Caco-2 (cell line): ENCODE measurements around the gene TIFAB. TPM values are rescaled to one million over a fixed set of nuclear protein-coding genes. Genes with fewer than 3 reads are reported as not detected.
A peak's percentile ranks its signal among the peaks of the same experiment; 100 is the strongest.

Experiments used
- BruUV-seq: library from RNA; stranded (reverse); fragments of 400-500 nt; replicated peaks from 2 replicates; lab custom pipeline; 2021; lab: Mats Ljungman, UMichigan
- CTCF ChIA-PET: fragments of 300-600 bp; sonication (Branson Sonifier 250); formaldehyde crosslinking; loops from one replicate; lab custom pipeline; 2022; ENCODE audit warnings: antibody characterized with exemption; lab: Charles Lee
- POLR2A ChIA-PET: fragments of 300-600 bp; sonication (Branson Sonifier 250); formaldehyde crosslinking; loops from one replicate; lab custom pipeline; 2022; ENCODE audit warnings: antibody characterized with exemption; lab: Charles Lee
- DNase-seq, 2 experiments: peaks; one replicate each; pipeline versions ENCODE4 v3.0.0 to v3.0.0-alpha.2; 2020 to 2022
- H3K27me3 ChIP-seq: replicated peaks from 2 replicates; pipeline ENCODE4 v1.6.0; 2011; ENCODE audit warnings: low read length; ENCODE audit not compliant: control insufficient read depth, insufficient read depth
- H3K36me3 ChIP-seq: 2 replicates; pipeline ENCODE4 v1.5.1; 2011; ENCODE audit warnings: low read length; ENCODE audit not compliant: control insufficient read depth, insufficient read depth
- H3K4me1 ChIP-seq: fragments of 250-450 bp; sonication (Bioruptor Pico); 2 replicates; pipeline ENCODE4 v1.5.1; 2020; ENCODE audit warnings: mild to moderate bottlenecking
- H3K4me3 ChIP-seq: 2 replicates; pipeline ENCODE4 v1.5.1; 2011; ENCODE audit warnings: low read depth, mild to moderate bottlenecking, control low read depth, low read length
- H3K9me3 ChIP-seq: fragments of 250-450 bp; sonication (Bioruptor Pico); 2 replicates; pipeline ENCODE4 v1.5.1; 2020; ENCODE audit warnings: mild to moderate bottlenecking, moderate library complexity
- H3K27ac Mint-ChIP-seq: one replicate; pipeline ENCODE4 v1.8.0; 2022; ENCODE audit warnings: mixed read lengths; ENCODE audit not compliant: unreplicated experiment
- H3K27me3 Mint-ChIP-seq: one replicate; pipeline ENCODE4 v1.8.0; 2022; ENCODE audit warnings: mixed read lengths; ENCODE audit not compliant: insufficient read depth, unreplicated experiment
- H3K36me3 Mint-ChIP-seq: one replicate; pipeline ENCODE4 v1.8.0; 2022; ENCODE audit warnings: mild to moderate bottlenecking, mixed read lengths; ENCODE audit not compliant: insufficient read depth, unreplicated experiment
- H3K4me1 Mint-ChIP-seq: one replicate; pipeline ENCODE4 v1.8.0; 2022; ENCODE audit warnings: low read depth, mixed read lengths; ENCODE audit not compliant: unreplicated experiment
- H3K4me3 Mint-ChIP-seq: one replicate; pipeline ENCODE4 v1.8.0; 2022; ENCODE audit warnings: mild to moderate bottlenecking, moderate library complexity, mixed read lengths; ENCODE audit not compliant: unreplicated experiment
- H3K9me3 Mint-ChIP-seq: one replicate; pipeline ENCODE4 v1.8.0; 2022; ENCODE audit warnings: mixed read lengths; ENCODE audit not compliant: unreplicated experiment
- CTCF ChIP-seq, 2 experiments: fragments of 200-600 bp in 1 of 2; IDR thresholded peaks; 1 replicate in 1 of 2; 2 replicates in 1 of 2; pipeline versions ENCODE4 v1.5.1 to v1.8.0; 2011 to 2022; ENCODE audit warnings: antibody characterized with exemption in 1 of 2, control low read depth in 1 of 2, inconsistent platforms in 1 of 2, low read depth in 1 of 2, low read length in 1 of 2, mild to moderate bottlenecking in 1 of 2, moderate library complexity in 1 of 2; ENCODE audit not compliant: insufficient read depth in 1 of 2, severe bottlenecking in 1 of 2, unreplicated experiment in 1 of 2
- intact Hi-C: fragments of 100-400 bp; cut with micrococcal nuclease; formaldehyde crosslinking; loops from one replicate; pipeline ENCODE4 v1.10.0; 2022; ENCODE audit not compliant: unreplicated experiment
- total RNA-seq: library from RNA; stranded (reverse); gene quantifications from 2 replicates; pipeline ENCODE4 v1.2.3, GENCODE V29; 2022

The TIFAB gene
- total RNA-seq, 1 experiment from 2014 or later: not detected

- no peak for DNase-seq
- POLR2A ChIA-PET: no interaction called here
- Mint-ChIP-seq H3K4me3 (no peak overlapping the region), H3K27ac (no peak overlapping the region), H3K27me3 (no peaks in the 10 kb centered on the region), H3K9me3 (no peaks in the 10 kb centered on the region), H3K36me3 (peaks cover 12% of the 10 kb centered on the region), H3K4me1 (peaks cover 29% of the 10 kb centered on the region)
- H3K4me3 ChIP-seq: no peak overlapping the region
- intact Hi-C loops: no loop called here
- H3K9me3 ChIP-seq: no peaks in the 10 kb centered on the region
- peaks cover 23% of the 10 kb centered on the region for H3K4me1 ChIP-seq
- CTCF ChIA-PET: interaction anchor here (0.5 kb wide), 1 partner anchor 159 kb away, joined by 3 read pairs; no protein-coding TSS in a partner anchor
- H3K36me3 ChIP-seq: no peaks in the 10 kb centered on the region
- no peak for TF ChIP-seq CTCF (IDR thresholded peaks at IDR 0.05; ENCODE audit: insufficient read depth in 1 of 2, low read depth in 1 of 2, low read length in 1 of 2, severe bottlenecking in 1 of 2, unreplicated experiment in 1 of 2)
- no TSS peak for BruUV-seq
- no peaks in the 10 kb centered on the region for H3K27me3 ChIP-seq
These were observed 50.1 kb downstream of the TIFAB start for GRCh38 chr5:135402031-135402430.

GRCh38 chr5:135400866-135401265 lies 51.3 kb downstream of the TIFAB start:
- no TSS peak for BruUV-seq
- no peaks in the 10 kb centered on the region for H3K9me3 ChIP-seq
- no peaks in the 10 kb centered on the region for H3K27me3 ChIP-seq
- Mint-ChIP-seq H3K36me3 (peaks cover 18% of the 10 kb centered on the region), H3K27me3 (no peaks in the 10 kb centered on the region), H3K4me3 (peak overlapping the region; percentile 18), H3K9me3 (no peaks in the 10 kb centered on the region), H3K27ac (peak overlapping the region; percentile 38), H3K4me1 (peaks cover 30% of the 10 kb centered on the region)
- no peak for DNase-seq
- H3K4me3 ChIP-seq: no peak overlapping the region
- peaks cover 30% of the 10 kb centered on the region for H3K4me1 ChIP-seq
- TF ChIP-seq CTCF (IDR thresholded peaks at IDR 0.05; ENCODE audit: insufficient read depth in 1 of 2, low read depth in 1 of 2, low read length in 1 of 2, severe bottlenecking in 1 of 2, unreplicated experiment in 1 of 2): no peak
- ChIA-PET POLR2A (no interaction called here), CTCF (no interaction called here)
- intact Hi-C loops: no loop called here
- H3K36me3 ChIP-seq: no peaks in the 10 kb centered on the region

- Histone ChIP-seq H3K4me1 (peaks cover 30% of the 10 kb centered on the region), H3K36me3 (no peaks in the 10 kb centered on the region), H3K4me3 (peak overlapping the region; percentile 73), H3K9me3 (no peaks in the 10 kb centered on the region), H3K27me3 (no peaks in the 10 kb centered on the region)
- CTCF ChIA-PET: interaction anchor here (0.6 to 1.4 kb wide), 2 partner anchors 25 to 26 kb away, joined by 3 read pairs; no protein-coding TSS in a partner anchor
- Mint-ChIP-seq H3K9me3 (no peaks in the 10 kb centered on the region), H3K27me3 (no peaks in the 10 kb centered on the region), H3K4me3 (peak overlapping the region; percentile 88), H3K36me3 (peaks cover 23% of the 10 kb centered on the region), H3K4me1 (peaks cover 36% of the 10 kb centered on the region), H3K27ac (peak overlapping the region; percentile 91)
- DNase-seq: no peak
- POLR2A ChIA-PET: no interaction called here
- BruUV-seq: no TSS peak
- no peak for TF ChIP-seq CTCF (IDR thresholded peaks at IDR 0.05; ENCODE audit: insufficient read depth in 1 of 2, low read depth in 1 of 2, low read length in 1 of 2, severe bottlenecking in 1 of 2, unreplicated experiment in 1 of 2)
- intact Hi-C loops: no loop called here
These were observed 52.2 kb downstream of the TIFAB start for GRCh38 chr5:135399794-135400542.
